ENCODE measurements around the gene THOC6.
A peak's percentile ranks its signal among the peaks of the same experiment; 100 is the strongest.

THOC6 gene

GRCh38 chr16:3015865-3016521 is 7.8 kb upstream of the THOC6 start:
- DNase-seq = no peak

GRCh38 chr16:3017344-3017743 is 6.5 kb upstream of the THOC6 start:
- DNase-seq = no peak

GRCh38 chr16:3017794-3018506 is 5.9 kb upstream of the THOC6 start, which contains the start of gene CLDN6:
CLDN6 (minus strand) TSS chr16:3018183; CDS start chr16:3016021, 2,162 bp downstream.
- DNase-seq = peak in 2 of 4 experiments; percentile 36 to 55

- DNase-seq = no peak
Observed at GRCh38 chr16:3019594-3020246, 4.1 kb upstream of the THOC6 start.

- peak; percentile 86 to 96 (median 91) for DNase-seq
Observed at GRCh38 chr16:3020247-3020603, 3.6 kb upstream of the THOC6 start, which contains the start of gene TNFRSF12A. TNFRSF12A (plus strand) TSS chr16:3020368; CDS start chr16:3020398, 30 bp downstream.

GRCh38 chr16:3020604-3021448 is 3.0 kb upstream of the THOC6 start:
- DNase-seq = peak in 3 of 4 experiments; percentile 26 to 45 (median 38)

GRCh38 chr16:3021449-3022207 is 2.2 kb upstream of the THOC6 start:
- peak; percentile 74 to 92 (median 86) for DNase-seq

GRCh38 chr16:3022208-3022683 is 1.6 kb upstream of the THOC6 start:
- DNase-seq = peak; percentile 84 to 95 (median 92)

GRCh38 chr16:3022684-3023414 is 986 bp upstream of the THOC6 start:
- DNase-seq = peak in 3 of 4 experiments; percentile 49 to 63 (median 53)

GRCh38 chr16:3023415-3023668 is 493 bp upstream of the THOC6 start:
- DNase-seq = no peak

- no peak for DNase-seq
Observed at GRCh38 chr16:3025032-3026002, 1.5 kb downstream of the THOC6 start.

GRCh38 chr16:3026003-3026378 is 2.2 kb downstream of the THOC6 start:
- no peak for DNase-seq

- no peak for DNase-seq
Observed at GRCh38 chr16:3026609-3027488, 3.0 kb downstream of the THOC6 start.

GRCh38 chr16:3027489-3027795 is 3.6 kb downstream of the THOC6 start:
- no peak for DNase-seq

- DNase-seq = peak; percentile 85 to 94 (median 91)
Observed at GRCh38 chr16:3027983-3028715, 4.3 kb downstream of the THOC6 start.

- no peak for DNase-seq
Observed at GRCh38 chr16:3028716-3029319, 5.0 kb downstream of the THOC6 start.

- peak; percentile 19 to 73 (median 48) for DNase-seq
Observed at GRCh38 chr16:3029491-3030221, 5.8 kb downstream of the THOC6 start.

All from suppressor macrophage (primary cell).